Measurements from ENCODE around the gene CECR2.
"Not testable (repeated sequence)": the region's sequence is repeated elsewhere in the genome, so short reads cannot be mapped to it uniquely, and the experiment has no call there.

The CECR2 gene

GRCh38 chr22:17552737-17553136 is 183.5 kb downstream of the CECR2 start:
- no peaks in the 10 kb centered on the region for H3K36me3 Mint-ChIP-seq
- H3K27me3 Mint-ChIP-seq = no peaks in the 10 kb centered on the region
- ATAC-seq (replicated peaks) (no peak), DNase-seq (no peak)
- no peak overlapping the region for H3K4me3 Mint-ChIP-seq
- no peak overlapping the region for H3K27ac Mint-ChIP-seq
- H3K9me3 Mint-ChIP-seq = no peaks in the 10 kb centered on the region
- H3K4me1 Mint-ChIP-seq = peaks cover 4 to 15% of the 10 kb centered on the region in 2 donors

- Mint-ChIP-seq H3K36me3 (no peaks in the 10 kb centered on the region), H3K27me3 (no peaks in the 10 kb centered on the region), H3K4me3 (no peak overlapping the region), H3K4me1 (peaks cover 4 to 15% of the 10 kb centered on the region in 2 donors), H3K9me3 (no peaks in the 10 kb centered on the region), H3K27ac (peak overlapping the region; percentile 81)
- DNase-seq = peak; percentile 43
- peak; percentile 93 to 95 for ATAC-seq (replicated peaks)
These were observed 185.6 kb downstream of the CECR2 start for GRCh38 chr22:17554814-17555213.

- Mint-ChIP-seq H3K27me3 (no peaks in the 10 kb centered on the region), H3K36me3 (no peaks in the 10 kb centered on the region), H3K4me3 (no peak overlapping the region), H3K27ac (no peak overlapping the region), H3K4me1 (peaks cover 4 to 13% of the 10 kb centered on the region in 2 donors), H3K9me3 (no peaks in the 10 kb centered on the region)
- no peak for DNase-seq
- ATAC-seq (replicated peaks) = no peak
These were observed 189.9 kb downstream of the CECR2 start for GRCh38 chr22:17559188-17559587.

- Mint-ChIP-seq H3K4me3 (no peak within 1 kb of the TSS), H3K4me1 (no peaks in the 10 kb centered on the region), H3K27me3 (peaks cover 0 to 10% of the 10 kb centered on the region in 2 donors), H3K36me3 (no peaks in the 10 kb centered on the region), H3K9me3 (no peaks in the 10 kb centered on the region), H3K27ac (no peak within 1 kb of the TSS)
- ATAC-seq (replicated peaks) = no peak
- DNase-seq = no peak
These were observed 193.9 kb downstream of the CECR2 start, which contains the start of gene SLC25A18 for GRCh38 chr22:17562906-17563870. SLC25A18 (plus strand) TSS chr22:17563498; CDS start chr22:17579945, 16,447 bp downstream.

DNA sequence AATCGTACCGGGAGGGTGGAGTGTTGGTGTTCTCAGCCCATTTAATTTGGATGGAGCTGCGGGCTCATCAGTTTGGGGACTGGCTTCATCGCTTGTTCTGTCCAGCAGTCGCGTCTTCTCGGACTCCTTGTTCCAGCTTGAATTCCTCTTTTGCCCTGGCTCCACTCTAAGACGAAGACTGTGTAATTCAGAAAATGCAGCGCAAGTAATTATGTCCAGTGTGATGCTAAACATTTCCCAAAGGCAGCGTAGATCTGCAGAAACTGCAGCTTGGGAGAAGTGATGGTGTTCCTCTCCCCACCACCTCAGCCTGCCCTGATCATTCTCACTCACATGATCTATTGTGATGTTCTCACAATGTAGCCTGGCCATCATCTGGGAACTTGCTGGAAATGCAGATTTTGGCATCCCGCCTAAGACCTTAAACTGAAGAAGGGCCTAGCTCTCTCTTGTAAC is 194.7 kb downstream of the CECR2 start:
- Mint-ChIP-seq H3K4me3 (no peak overlapping the region), H3K9me3 (no peaks in the 10 kb centered on the region), H3K4me1 (no peaks in the 10 kb centered on the region), H3K36me3 (no peaks in the 10 kb centered on the region), H3K27ac (no peak overlapping the region), H3K27me3 (peaks cover 0 to 10% of the 10 kb centered on the region in 2 donors)
- ATAC-seq (replicated peaks) = no peak
- no peak for DNase-seq

GRCh38 chr22:17566016-17566687 is 196.9 kb downstream of the CECR2 start:
- not testable (repeated sequence) for H3K4me3 Mint-ChIP-seq, DNase-seq

DNA sequence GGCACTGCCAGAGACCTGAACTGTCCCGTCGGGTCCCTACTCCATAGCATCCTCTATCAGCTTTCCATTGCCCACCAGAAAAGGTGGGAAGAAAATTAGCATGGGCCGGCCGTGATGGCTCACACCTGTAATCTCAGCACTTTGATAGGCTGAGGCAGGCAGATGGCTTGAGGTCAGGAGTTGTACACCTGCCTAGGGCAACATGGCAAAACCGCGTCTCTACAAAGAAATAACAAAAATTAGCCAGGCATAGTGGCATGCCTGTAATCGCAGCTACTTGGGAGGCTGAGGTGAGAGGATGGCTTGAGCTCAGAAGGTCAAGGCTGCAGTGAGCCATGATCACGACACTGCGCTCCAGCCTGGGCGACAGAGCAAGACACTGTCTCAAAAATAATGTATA is 197.5 kb downstream of the CECR2 start:
- DNase-seq = no peak
- Mint-ChIP-seq H3K27me3 (peaks cover 13 to 28% of the 10 kb centered on the region in 2 donors), H3K27ac (no peak overlapping the region), H3K4me3 (no peak overlapping the region), H3K36me3 (no peaks in the 10 kb centered on the region), H3K9me3 (no peaks in the 10 kb centered on the region), H3K4me1 (no peaks in the 10 kb centered on the region)
- ATAC-seq (replicated peaks) = no peak

More at GRCh38 chr22:17566016-17566687, 196.9 kb downstream of the CECR2 start:
- H3K4me1 Mint-ChIP-seq; H3K9me3 Mint-ChIP-seq; ATAC-seq (replicated peaks); H3K27ac Mint-ChIP-seq; H3K36me3 Mint-ChIP-seq: not testable (repeated sequence)
- peaks cover 9 to 24% of the 10 kb centered on the region in 2 donors for H3K27me3 Mint-ChIP-seq

DNA sequence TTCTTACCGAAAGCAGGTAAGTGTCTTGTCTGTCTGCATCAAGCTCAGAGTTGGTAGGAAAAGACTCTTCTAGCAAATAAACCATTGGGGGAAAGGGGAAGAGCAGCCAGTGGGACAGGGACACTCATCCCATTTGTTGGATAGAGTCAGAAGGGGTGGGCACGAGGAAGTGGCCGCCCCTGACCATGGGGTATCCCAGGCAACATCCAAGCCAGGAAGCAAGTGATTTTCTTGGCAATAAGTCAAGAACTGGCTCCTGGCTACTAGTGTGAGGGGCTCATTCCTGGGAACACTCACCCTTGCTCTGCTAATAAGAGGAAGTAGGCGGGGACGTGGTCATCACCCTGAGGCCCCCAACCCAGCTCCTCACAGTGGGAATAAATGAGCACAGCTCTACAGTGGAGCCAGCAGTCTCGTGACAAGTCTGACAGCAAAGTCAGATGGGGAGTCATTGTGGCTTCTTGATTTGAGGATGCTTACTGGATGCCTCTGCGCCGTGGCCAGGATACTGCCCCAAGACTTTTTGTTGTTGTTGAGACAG is 200.8 kb downstream of the CECR2 start:
- Mint-ChIP-seq H3K4me1 (no peaks in the 10 kb centered on the region), H3K27me3 (peaks cover 13 to 28% of the 10 kb centered on the region in 2 donors), H3K4me3 (no peak overlapping the region), H3K27ac (no peak overlapping the region), H3K36me3 (no peaks in the 10 kb centered on the region), H3K9me3 (no peaks in the 10 kb centered on the region)
- ATAC-seq (replicated peaks) (no peak), DNase-seq (no peak)

DNA sequence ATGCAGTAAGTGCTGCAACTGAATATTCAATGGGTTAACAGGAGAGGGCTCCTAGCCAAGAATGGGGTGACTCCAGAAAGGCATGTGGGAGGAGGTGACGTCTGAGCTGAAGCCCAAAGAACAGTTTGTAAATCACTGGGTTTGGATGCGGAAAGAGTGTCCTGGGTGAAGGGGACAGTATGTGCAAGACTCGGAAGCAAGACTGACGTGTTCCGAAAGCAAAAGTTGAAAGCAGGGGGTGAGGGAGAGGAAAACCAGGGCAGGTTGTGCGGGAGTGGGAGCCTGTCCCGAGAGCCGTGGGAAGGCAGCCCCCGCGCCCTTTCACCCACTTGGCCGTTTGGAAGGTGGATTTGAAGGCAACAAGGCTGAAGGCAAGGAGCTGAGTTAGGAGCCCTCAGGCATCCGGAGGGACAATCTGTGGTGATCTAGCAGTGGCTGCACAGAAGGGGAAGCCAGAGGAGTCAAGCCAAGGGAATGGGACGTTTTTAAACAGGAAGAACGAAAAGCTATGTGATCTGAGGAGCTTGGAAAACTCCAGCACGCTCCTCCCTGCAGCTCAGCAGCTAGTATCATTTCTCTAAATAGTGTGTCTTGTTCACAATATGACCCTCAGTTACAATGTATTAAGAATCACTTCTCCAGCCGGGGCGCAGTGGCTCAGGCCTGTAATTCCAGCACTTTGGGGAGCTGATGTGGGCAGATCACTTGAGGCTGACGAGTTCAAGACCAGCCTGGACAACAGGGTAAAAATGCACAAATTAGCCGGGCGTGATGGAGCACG is 201.8 kb downstream of the CECR2 start:
- H3K27ac Mint-ChIP-seq = no peak overlapping the region
- H3K36me3 Mint-ChIP-seq = no peaks in the 10 kb centered on the region
- DNase-seq (no peak), ATAC-seq (replicated peaks) (no peak)
- no peaks in the 10 kb centered on the region for H3K4me1 Mint-ChIP-seq
- H3K4me3 Mint-ChIP-seq = no peak overlapping the region
- H3K27me3 Mint-ChIP-seq = peaks cover 13 to 26% of the 10 kb centered on the region in 2 donors
- no peaks in the 10 kb centered on the region for H3K9me3 Mint-ChIP-seq

- no peaks in the 10 kb centered on the region for H3K9me3 Mint-ChIP-seq
- ATAC-seq (replicated peaks) = no peak
- no peaks in the 10 kb centered on the region for H3K36me3 Mint-ChIP-seq
- H3K27me3 Mint-ChIP-seq = peaks cover 12 to 13% of the 10 kb centered on the region in 2 donors
- H3K4me1 Mint-ChIP-seq = no peaks in the 10 kb centered on the region
- no peak overlapping the region for H3K27ac Mint-ChIP-seq
- no peak for DNase-seq
- no peak overlapping the region for H3K4me3 Mint-ChIP-seq
These were observed 205.9 kb downstream of the CECR2 start for GRCh38 chr22:17575151-17575550.

DNA sequence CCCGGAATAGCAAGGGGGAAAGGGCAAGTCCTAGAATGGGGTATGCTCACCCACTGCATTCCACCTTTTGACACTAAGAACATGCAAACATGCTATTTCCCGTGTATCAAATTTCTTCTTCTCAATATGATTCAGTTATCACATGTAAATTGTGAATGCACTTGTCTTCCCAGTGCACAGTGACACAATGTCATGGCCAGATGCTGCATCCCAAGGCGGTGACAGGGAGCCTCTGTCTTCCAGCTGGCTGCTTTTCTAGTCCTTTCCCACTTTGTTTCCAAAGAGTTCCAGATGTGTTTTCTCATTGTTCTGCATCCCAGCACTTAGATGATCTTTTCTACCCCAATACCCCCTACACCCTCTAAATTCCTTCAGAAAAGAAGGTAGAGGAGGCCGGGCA is 206.4 kb downstream of the CECR2 start:
- ATAC-seq (replicated peaks) (no peak), DNase-seq (no peak)
- Mint-ChIP-seq H3K27ac (no peak overlapping the region), H3K36me3 (no peaks in the 10 kb centered on the region), H3K27me3 (peaks cover 9% of the 10 kb centered on the region in 2 donors), H3K9me3 (no peaks in the 10 kb centered on the region), H3K4me1 (no peaks in the 10 kb centered on the region), H3K4me3 (no peak overlapping the region)

DNA sequence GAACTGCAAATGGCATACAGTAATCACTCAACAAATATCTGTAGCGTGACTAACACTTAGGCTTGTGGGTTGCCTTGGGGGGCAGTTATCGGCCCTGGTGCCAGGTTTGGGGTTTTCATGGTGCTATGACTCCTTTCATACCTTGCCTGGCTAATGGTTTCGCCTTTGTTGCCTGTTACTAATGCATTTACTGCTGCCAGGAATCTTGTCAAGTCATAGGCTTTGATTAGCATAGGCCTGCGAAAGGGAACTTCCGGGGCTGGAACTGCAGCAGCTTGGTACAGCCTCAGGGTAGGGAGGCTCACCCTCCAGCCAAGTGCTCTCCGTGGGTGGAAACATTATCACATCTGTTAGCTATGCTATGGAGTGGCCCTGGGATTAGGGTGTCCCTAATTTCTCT is 207.2 kb downstream of the CECR2 start:
- Mint-ChIP-seq H3K9me3 (no peaks in the 10 kb centered on the region), H3K36me3 (no peaks in the 10 kb centered on the region), H3K4me3 (no peak overlapping the region), H3K27ac (no peak overlapping the region), H3K27me3 (peaks cover under 1 to 1% of the 10 kb centered on the region in 2 donors), H3K4me1 (no peaks in the 10 kb centered on the region)
- peak in 1 of 2 donors; percentile 47 for ATAC-seq (replicated peaks)
- DNase-seq = no peak

- DNase-seq = no peak
- no peak overlapping the region for H3K27ac Mint-ChIP-seq
- no peaks in the 10 kb centered on the region for H3K4me1 Mint-ChIP-seq
- H3K4me3 Mint-ChIP-seq = no peak overlapping the region
- peaks cover 0 to 10% of the 10 kb centered on the region in 2 donors for H3K27me3 Mint-ChIP-seq
- peaks cover 0 to 1% of the 10 kb centered on the region in 2 donors for H3K36me3 Mint-ChIP-seq
- H3K9me3 Mint-ChIP-seq = no peaks in the 10 kb centered on the region
- ATAC-seq (replicated peaks) = no peak
These were observed 209.0 kb downstream of the CECR2 start for GRCh38 chr22:17578136-17578754.

All from stimulated activated naive B cell treated with anti-CD40 and anti-IgM and Interleukin-4, amounts not matched to agents 10 μg/mL and 1 μg/mL and 100 μg/mL, for 72 hours (primary cell).